GM12878 (cell line): Measurements from ENCODE around the gene DIMT1. TPM values are rescaled to one million over a fixed set of nuclear protein-coding genes. Genes with fewer than 3 reads are reported as not detected.

ENCODE experiments used
- ASH2L ChIP-seq: fragments of 300-600, 200-600 bp; sonication (generic); IDR thresholded peaks from 2 replicates; pipeline ENCODE4 v1.6.1; 2017; ENCODE audit warnings: low read depth, mild to moderate bottlenecking, borderline replicate concordance
- EGR1 ChIP-seq, 2 experiments: IDR thresholded peaks; 1 replicate in 1 of 2; 2 replicates in 1 of 2; pipeline ENCODE4 v1.6.1; 2011 to 2012; ENCODE audit warnings: low read depth in 2 of 2, low read length in 2 of 2, borderline replicate concordance in 1 of 2, mild to moderate bottlenecking in 1 of 2, moderate library complexity in 1 of 2
- KLF5 ChIP-seq: fragments of 450-650 bp; IDR thresholded peaks from 2 replicates; pipeline ENCODE4 v1.6.1; 2014; ENCODE audit warnings: mild to moderate bottlenecking; ENCODE audit not compliant: partially characterized antibody
- POLR2AphosphoS2 ChIP-seq: IDR thresholded peaks from 2 replicates; pipeline ENCODE4 v1.6.1; 2011; ENCODE audit warnings: low read depth, mild to moderate bottlenecking, low read length, improper control_type of control experiment, moderate library complexity
- POLR2AphosphoS5 ChIP-seq: IDR thresholded peaks from 2 replicates; pipeline ENCODE4 v1.6.1; 2011; ENCODE audit warnings: mild to moderate bottlenecking, low read length, inconsistent platforms
- RFX5 ChIP-seq: IDR thresholded peaks from 2 replicates; pipeline ENCODE4 v1.6.1; 2011; ENCODE audit warnings: low read depth, low read length, improper control_type of control experiment
- SMC3 ChIP-seq: IDR thresholded peaks from 2 replicates; pipeline ENCODE4 v1.6.1; 2011; ENCODE audit warnings: low read length, improper control_type of control experiment, borderline replicate concordance
- SREBF1 ChIP-seq: IDR thresholded peaks from 2 replicates; pipeline ENCODE4 v1.6.1; 2012; ENCODE audit warnings: mild to moderate bottlenecking, low read length
- ZNF274 ChIP-seq: IDR thresholded peaks from one replicate; pipeline ENCODE4 v1.8.0; 2011; ENCODE audit not compliant: insufficient read length, insufficient read depth
- ZSCAN29 ChIP-seq: fragments of 450-650 bp; IDR thresholded peaks from 2 replicates; pipeline ENCODE4 v1.6.1; 2017; ENCODE audit warnings: mild to moderate bottlenecking, moderate library complexity
- polyA plus RNA-seq, 11 experiments: library from polyadenylated mRNA; depleted of rRNA in 4 of 11; unstranded in 6 of 11; stranded (reverse) in 5 of 11; fragments of >200 nt; fragmentation: Nextera tagmentation in 4 of 11; fragmentation: Illumina TruSeq in 1 of 11; extraction: Ambion mirVana in 4 of 11; extraction: Trizol in 1 of 11; gene quantifications; 1 replicate in 1 of 11; 2 replicates in 10 of 11; pipeline versions ENCODE4 v1.2.1 to v1.2.3, GENCODE V29; 2011 to 2016; ENCODE audit warnings: inconsistent platforms in 2 of 11, missing spikeins in 2 of 11, low read depth in 1 of 11
- total RNA-seq, 4 experiments: library from RNA; depleted of rRNA in 3 of 4; stranded (reverse); fragments of >200 nt in 3 of 4; fragmentation: Illumina TruSeq in 1 of 4; extraction: Trizol in 1 of 4; gene quantifications; 2 replicates each; pipeline versions ENCODE4 v1.2.1 to v1.2.3, GENCODE V29; 2013 to 2021
- TF ChIP-seq, protein P1 (sequence below): fragments of 450-650 bp; formaldehyde crosslinking; IDR thresholded peaks from 2 replicates; pipeline ENCODE4 v1.5.0; 2022; ENCODE audit warnings: mild to moderate bottlenecking, missing genetic modification characterization
- TF ChIP-seq, protein P2 (sequence below): fragments of 450-650 bp; IDR thresholded peaks from 2 replicates; pipeline ENCODE4 v1.6.1; 2018; ENCODE audit warnings: mild to moderate bottlenecking, low read depth, moderate library complexity; ENCODE audit not compliant: partially characterized antibody
- TF ChIP-seq, protein P3 (sequence below): fragments of 150-350 bp; IDR thresholded peaks from 2 replicates; pipeline ENCODE4 v1.6.1; 2014; ENCODE audit warnings: mild to moderate bottlenecking, low read depth, low read length
- TF ChIP-seq, protein P4 (sequence below): IDR thresholded peaks from 2 replicates; pipeline ENCODE4 v1.6.1; 2011; ENCODE audit warnings: low read depth, low read length, improper control_type of control experiment, borderline replicate concordance
- TF ChIP-seq, protein P5 (sequence below): fragments of 450-650 bp; IDR thresholded peaks from 2 replicates; pipeline ENCODE4 v1.6.1; 2014; ENCODE audit warnings: mild to moderate bottlenecking
- TF ChIP-seq, protein P6 (sequence below), 3 experiments: IDR thresholded peaks in 2 of 3; conservative IDR thresholded peaks in 1 of 3; 2 replicates each; pipeline ENCODE4 v1.5.1; 2011; ENCODE audit warnings: low read depth in 3 of 3, low read length in 3 of 3, mild to moderate bottlenecking in 3 of 3, control low read depth in 2 of 3, moderate library complexity in 2 of 3, inconsistent platforms in 1 of 3, mixed read lengths in 1 of 3; ENCODE audit not compliant: control insufficient read depth in 2 of 3, insufficient read depth in 1 of 3; ENCODE audit errors: extremely low read depth in 1 of 3

DIMT1 gene
- total and polyA plus RNA-seq, 10 of the 15 experiments (the other 5 are each of a cell fraction or from before 2014, with no cell fraction given), result 19.0 to 66.2 (median 31.6) TPM

DNA sequence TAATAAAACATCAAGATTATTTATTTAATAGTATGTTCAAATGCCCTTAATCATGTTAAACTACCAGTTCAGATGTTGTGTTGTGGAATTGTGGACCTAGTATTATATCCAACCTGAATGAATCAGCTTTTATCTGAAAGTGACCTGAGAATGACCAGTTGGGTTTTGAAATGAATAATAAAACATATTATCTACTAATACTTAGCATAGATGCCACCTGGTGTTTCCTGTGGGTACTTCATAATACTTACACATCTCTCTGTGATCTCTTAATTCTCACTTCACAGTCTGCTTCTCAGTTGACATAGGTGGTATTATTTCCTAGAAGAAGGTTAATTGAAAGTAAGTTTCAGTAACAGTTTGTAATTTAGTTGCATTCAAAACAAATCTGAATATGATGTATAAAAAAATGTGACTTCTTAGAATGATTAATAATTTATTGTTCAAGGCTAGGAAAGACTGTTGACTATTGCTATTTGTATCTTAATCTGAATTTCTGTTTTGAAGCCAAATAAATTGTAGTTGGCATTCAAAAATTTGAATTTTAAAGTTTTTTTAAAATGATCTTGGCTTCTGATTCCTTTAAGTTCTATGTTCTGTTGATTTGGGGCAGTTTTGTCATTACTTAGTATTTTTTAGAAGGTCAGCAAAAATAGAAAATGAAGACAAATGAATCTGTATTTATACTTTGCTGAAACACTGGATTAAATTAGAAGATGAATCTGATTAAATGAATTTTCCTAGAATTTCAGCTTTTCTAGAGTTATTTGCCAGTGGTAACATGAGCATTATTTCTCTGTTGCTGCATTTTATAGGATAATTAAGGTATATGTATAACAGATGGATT, 49.5 kb downstream of the DIMT1 start (continued):
- TF ChIP-seq, protein P1, sequence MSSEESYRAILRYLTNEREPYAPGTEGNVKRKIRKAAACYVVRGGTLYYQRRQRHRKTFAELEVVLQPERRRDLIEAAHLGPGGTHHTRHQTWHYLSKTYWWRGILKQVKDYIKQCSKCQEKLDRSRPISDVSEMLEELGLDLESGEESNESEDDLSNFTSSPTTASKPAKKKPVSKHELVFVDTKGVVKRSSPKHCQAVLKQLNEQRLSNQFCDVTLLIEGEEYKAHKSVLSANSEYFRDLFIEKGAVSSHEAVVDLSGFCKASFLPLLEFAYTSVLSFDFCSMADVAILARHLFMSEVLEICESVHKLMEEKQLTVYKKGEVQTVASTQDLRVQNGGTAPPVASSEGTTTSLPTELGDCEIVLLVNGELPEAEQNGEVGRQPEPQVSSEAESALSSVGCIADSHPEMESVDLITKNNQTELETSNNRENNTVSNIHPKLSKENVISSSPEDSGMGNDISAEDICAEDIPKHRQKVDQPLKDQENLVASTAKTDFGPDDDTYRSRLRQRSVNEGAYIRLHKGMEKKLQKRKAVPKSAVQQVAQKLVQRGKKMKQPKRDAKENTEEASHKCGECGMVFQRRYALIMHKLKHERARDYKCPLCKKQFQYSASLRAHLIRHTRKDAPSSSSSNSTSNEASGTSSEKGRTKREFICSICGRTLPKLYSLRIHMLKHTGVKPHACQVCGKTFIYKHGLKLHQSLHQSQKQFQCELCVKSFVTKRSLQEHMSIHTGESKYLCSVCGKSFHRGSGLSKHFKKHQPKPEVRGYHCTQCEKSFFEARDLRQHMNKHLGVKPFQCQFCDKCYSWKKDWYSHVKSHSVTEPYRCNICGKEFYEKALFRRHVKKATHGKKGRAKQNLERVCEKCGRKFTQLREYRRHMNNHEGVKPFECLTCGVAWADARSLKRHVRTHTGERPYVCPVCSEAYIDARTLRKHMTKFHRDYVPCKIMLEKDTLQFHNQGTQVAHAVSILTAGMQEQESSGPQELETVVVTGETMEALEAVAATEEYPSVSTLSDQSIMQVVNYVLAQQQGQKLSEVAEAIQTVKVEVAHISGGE (CRISPR knock-in tag), result no peak
- TF ChIP-seq KLF5, result no peak
- TF ChIP-seq, protein P2, sequence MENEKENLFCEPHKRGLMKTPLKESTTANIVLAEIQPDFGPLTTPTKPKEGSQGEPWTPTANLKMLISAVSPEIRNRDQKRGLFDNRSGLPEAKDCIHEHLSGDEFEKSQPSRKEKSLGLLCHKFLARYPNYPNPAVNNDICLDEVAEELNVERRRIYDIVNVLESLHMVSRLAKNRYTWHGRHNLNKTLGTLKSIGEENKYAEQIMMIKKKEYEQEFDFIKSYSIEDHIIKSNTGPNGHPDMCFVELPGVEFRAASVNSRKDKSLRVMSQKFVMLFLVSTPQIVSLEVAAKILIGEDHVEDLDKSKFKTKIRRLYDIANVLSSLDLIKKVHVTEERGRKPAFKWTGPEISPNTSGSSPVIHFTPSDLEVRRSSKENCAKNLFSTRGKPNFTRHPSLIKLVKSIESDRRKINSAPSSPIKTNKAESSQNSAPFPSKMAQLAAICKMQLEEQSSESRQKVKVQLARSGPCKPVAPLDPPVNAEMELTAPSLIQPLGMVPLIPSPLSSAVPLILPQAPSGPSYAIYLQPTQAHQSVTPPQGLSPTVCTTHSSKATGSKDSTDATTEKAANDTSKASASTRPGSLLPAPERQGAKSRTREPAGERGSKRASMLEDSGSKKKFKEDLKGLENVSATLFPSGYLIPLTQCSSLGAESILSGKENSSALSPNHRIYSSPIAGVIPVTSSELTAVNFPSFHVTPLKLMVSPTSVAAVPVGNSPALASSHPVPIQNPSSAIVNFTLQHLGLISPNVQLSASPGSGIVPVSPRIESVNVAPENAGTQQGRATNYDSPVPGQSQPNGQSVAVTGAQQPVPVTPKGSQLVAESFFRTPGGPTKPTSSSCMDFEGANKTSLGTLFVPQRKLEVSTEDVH, result no peak
- TF ChIP-seq, protein P3, sequence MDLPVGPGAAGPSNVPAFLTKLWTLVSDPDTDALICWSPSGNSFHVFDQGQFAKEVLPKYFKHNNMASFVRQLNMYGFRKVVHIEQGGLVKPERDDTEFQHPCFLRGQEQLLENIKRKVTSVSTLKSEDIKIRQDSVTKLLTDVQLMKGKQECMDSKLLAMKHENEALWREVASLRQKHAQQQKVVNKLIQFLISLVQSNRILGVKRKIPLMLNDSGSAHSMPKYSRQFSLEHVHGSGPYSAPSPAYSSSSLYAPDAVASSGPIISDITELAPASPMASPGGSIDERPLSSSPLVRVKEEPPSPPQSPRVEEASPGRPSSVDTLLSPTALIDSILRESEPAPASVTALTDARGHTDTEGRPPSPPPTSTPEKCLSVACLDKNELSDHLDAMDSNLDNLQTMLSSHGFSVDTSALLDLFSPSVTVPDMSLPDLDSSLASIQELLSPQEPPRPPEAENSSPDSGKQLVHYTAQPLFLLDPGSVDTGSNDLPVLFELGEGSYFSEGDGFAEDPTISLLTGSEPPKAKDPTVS, result no peak
- no peak for TF ChIP-seq ASH2L
- no peak for TF ChIP-seq POLR2AphosphoS2
- TF ChIP-seq, protein P4, sequence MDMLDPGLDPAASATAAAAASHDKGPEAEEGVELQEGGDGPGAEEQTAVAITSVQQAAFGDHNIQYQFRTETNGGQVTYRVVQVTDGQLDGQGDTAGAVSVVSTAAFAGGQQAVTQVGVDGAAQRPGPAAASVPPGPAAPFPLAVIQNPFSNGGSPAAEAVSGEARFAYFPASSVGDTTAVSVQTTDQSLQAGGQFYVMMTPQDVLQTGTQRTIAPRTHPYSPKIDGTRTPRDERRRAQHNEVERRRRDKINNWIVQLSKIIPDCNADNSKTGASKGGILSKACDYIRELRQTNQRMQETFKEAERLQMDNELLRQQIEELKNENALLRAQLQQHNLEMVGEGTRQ, result no peak
- TF ChIP-seq, protein P5, sequence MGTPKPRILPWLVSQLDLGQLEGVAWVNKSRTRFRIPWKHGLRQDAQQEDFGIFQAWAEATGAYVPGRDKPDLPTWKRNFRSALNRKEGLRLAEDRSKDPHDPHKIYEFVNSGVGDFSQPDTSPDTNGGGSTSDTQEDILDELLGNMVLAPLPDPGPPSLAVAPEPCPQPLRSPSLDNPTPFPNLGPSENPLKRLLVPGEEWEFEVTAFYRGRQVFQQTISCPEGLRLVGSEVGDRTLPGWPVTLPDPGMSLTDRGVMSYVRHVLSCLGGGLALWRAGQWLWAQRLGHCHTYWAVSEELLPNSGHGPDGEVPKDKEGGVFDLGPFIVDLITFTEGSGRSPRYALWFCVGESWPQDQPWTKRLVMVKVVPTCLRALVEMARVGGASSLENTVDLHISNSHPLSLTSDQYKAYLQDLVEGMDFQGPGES, result no peak
- TF ChIP-seq EGR1 (IDR thresholded peaks at IDR 0.05; ENCODE audit: borderline replicate concordance in 1 of 2, low read depth in 2 of 2, low read length in 2 of 2), result no peak
- TF ChIP-seq, protein P6, sequence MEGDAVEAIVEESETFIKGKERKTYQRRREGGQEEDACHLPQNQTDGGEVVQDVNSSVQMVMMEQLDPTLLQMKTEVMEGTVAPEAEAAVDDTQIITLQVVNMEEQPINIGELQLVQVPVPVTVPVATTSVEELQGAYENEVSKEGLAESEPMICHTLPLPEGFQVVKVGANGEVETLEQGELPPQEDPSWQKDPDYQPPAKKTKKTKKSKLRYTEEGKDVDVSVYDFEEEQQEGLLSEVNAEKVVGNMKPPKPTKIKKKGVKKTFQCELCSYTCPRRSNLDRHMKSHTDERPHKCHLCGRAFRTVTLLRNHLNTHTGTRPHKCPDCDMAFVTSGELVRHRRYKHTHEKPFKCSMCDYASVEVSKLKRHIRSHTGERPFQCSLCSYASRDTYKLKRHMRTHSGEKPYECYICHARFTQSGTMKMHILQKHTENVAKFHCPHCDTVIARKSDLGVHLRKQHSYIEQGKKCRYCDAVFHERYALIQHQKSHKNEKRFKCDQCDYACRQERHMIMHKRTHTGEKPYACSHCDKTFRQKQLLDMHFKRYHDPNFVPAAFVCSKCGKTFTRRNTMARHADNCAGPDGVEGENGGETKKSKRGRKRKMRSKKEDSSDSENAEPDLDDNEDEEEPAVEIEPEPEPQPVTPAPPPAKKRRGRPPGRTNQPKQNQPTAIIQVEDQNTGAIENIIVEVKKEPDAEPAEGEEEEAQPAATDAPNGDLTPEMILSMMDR (IDR thresholded peaks at IDR 0.05 in 2 of 3, conservative IDR thresholded peaks at IDR 0.05 in 1 of 3; ENCODE audit: control insufficient read depth in 2 of 3, extremely low read depth in 1 of 3, insufficient read depth in 1 of 3, low read depth in 3 of 3, low read length in 3 of 3), result peak; percentile 39 to 69 (median 48); a peak in 4 of 6 replicates
- TF ChIP-seq SMC3, result peak; percentile 95
- TF ChIP-seq ZNF274, result no peak
- no peak for TF ChIP-seq SREBF1
- TF ChIP-seq RFX5, result no peak
- TF ChIP-seq ZSCAN29, result no peak
- no peak for TF ChIP-seq POLR2AphosphoS5
